ENCODE results near the gene SLC39A12.

SLC39A12 gene

DNA sequence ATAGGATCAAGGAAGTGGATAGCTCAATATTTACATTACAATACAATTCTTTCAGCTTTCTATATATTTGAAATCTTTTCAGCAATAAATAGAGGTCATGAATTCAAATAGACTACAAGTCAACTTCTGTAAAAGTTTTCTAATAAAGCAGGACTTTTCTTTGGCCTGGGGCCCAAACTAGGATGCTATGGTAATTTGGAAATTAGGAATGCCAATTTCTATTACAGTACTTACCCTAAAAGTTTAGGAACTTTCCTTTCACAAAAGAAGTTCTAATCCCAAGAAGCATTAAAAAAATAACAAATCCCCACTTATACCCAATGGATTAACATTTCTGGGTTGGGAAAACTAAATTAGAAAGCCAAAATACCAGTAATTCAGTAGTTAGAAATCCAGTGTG, 40.5 kb downstream of the SLC39A12 start:
- no peak for TF ChIP-seq YY1 (IDR thresholded peaks at IDR 0.05; ENCODE audit: low read depth)

GRCh38 chr10:17993361-17993760, 41.6 kb downstream of the SLC39A12 start:
- TF ChIP-seq YY1 (IDR thresholded peaks at IDR 0.05; ENCODE audit: low read depth) (no peak), NFIC (IDR thresholded peaks at IDR 0.05) (no peak)

DNA sequence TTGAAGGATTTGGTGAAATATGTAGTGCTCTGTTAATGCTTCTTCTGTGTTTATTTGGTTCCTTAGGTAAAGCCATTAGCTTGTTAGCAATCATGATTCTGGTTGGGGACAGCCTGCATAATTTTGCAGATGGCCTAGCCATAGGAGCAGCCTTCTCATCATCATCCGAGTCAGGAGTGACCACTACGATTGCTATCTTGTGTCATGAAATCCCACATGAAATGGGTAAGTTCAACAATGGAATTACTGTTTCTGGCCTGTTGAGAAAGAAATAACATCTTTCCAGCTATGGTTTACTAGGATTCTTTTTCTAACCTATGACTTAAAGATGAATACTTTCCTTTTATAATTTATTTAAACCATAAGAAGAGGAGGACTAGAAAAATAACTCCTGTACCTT, 48.9 kb downstream of the SLC39A12 start:
- no peak for TF ChIP-seq EGR1 (IDR thresholded peaks at IDR 0.05)
- TF ChIP-seq FOXM1 (IDR thresholded peaks at IDR 0.05; ENCODE audit: borderline replicate concordance, low read depth): no peak
- no peak for TF ChIP-seq CEBPB (IDR thresholded peaks at IDR 0.05)
- no peak for TF ChIP-seq CREB1 (IDR thresholded peaks at IDR 0.05; ENCODE audit: low read depth)
- TF ChIP-seq REST (IDR thresholded peaks at IDR 0.05; ENCODE audit: low read depth): no peak
- no peak for TF ChIP-seq TEAD4 (IDR thresholded peaks at IDR 0.05)
- no peak for TF ChIP-seq RAD21 (IDR thresholded peaks at IDR 0.05; ENCODE audit: low read depth)
- TF ChIP-seq TAF1 (IDR thresholded peaks at IDR 0.05; ENCODE audit: low read depth): no peak
- TF ChIP-seq NFIC (IDR thresholded peaks at IDR 0.05): no peak
- TF ChIP-seq EP300 (IDR thresholded peaks at IDR 0.05; ENCODE audit: borderline replicate concordance): no peak
- TF ChIP-seq, protein P1, sequence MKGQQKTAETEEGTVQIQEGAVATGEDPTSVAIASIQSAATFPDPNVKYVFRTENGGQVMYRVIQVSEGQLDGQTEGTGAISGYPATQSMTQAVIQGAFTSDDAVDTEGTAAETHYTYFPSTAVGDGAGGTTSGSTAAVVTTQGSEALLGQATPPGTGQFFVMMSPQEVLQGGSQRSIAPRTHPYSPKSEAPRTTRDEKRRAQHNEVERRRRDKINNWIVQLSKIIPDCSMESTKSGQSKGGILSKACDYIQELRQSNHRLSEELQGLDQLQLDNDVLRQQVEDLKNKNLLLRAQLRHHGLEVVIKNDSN (IDR thresholded peaks at IDR 0.05): no peak
- TF ChIP-seq YY1 (IDR thresholded peaks at IDR 0.05; ENCODE audit: low read depth): no peak
- no peak for TF ChIP-seq TCF12 (IDR thresholded peaks at IDR 0.05; ENCODE audit: low read depth)
- TF ChIP-seq MAX (IDR thresholded peaks at IDR 0.05): no peak
- no peak for TF ChIP-seq ZBTB7A (IDR thresholded peaks at IDR 0.05; ENCODE audit: low read depth)

- TF ChIP-seq YY1 (IDR thresholded peaks at IDR 0.05; ENCODE audit: low read depth): no peak
- TF ChIP-seq, protein P1 (IDR thresholded peaks at IDR 0.05): no peak
- TF ChIP-seq CEBPB (IDR thresholded peaks at IDR 0.05): no peak
- no peak for TF ChIP-seq CREB1 (IDR thresholded peaks at IDR 0.05; ENCODE audit: low read depth)
- TF ChIP-seq TEAD4 (IDR thresholded peaks at IDR 0.05): no peak
- TF ChIP-seq EGR1 (IDR thresholded peaks at IDR 0.05): no peak
- TF ChIP-seq RAD21 (IDR thresholded peaks at IDR 0.05; ENCODE audit: low read depth): no peak
- no peak for TF ChIP-seq FOXM1 (IDR thresholded peaks at IDR 0.05; ENCODE audit: borderline replicate concordance, low read depth)
- no peak for TF ChIP-seq REST (IDR thresholded peaks at IDR 0.05; ENCODE audit: low read depth)
- TF ChIP-seq TCF12 (IDR thresholded peaks at IDR 0.05; ENCODE audit: low read depth): no peak
- TF ChIP-seq NFIC (IDR thresholded peaks at IDR 0.05): no peak
- TF ChIP-seq EP300 (IDR thresholded peaks at IDR 0.05; ENCODE audit: borderline replicate concordance): no peak
- no peak for TF ChIP-seq TAF1 (IDR thresholded peaks at IDR 0.05; ENCODE audit: low read depth)
Measured at GRCh38 chr10:18005445-18005780, 53.7 kb downstream of the SLC39A12 start.

DNA sequence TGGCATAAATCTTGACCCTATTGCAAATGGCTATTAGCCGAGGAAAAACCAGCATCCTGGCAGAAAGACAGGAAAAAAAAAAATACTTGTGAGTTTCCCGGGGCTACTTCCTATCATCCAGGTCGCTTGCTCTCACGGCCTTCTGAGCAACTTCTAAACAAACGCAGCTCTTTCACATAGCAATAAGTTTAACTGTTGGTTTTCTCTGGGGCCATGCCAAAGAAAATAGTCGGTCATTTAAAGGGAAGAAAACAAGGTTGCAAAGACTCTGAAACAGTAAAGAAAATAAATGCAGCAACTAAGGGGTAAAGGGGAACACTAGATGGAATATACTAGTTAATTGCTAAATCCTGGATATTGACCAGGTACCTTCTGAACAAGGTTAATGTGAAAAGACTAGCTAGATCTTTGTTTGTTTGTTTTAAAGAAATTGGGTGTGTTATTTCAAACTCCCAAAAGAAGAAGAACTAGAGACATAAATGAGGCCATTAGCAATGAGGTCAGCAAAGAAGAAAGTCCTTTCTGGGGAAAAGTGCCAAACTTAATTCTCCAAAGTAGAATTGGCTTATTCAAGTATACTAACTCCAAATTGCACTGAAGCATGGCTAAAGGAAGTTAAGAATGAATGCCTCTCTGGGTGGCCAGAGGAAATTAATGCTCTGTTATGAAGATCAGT, 54.2 kb downstream of the SLC39A12 start:
- TF ChIP-seq NFIC (IDR thresholded peaks at IDR 0.05): no peak
- TF ChIP-seq EGR1 (IDR thresholded peaks at IDR 0.05): no peak
- TF ChIP-seq YY1 (IDR thresholded peaks at IDR 0.05; ENCODE audit: low read depth): no peak
- TF ChIP-seq TCF12 (IDR thresholded peaks at IDR 0.05; ENCODE audit: low read depth): no peak
- no peak for TF ChIP-seq ZBTB7A (IDR thresholded peaks at IDR 0.05; ENCODE audit: low read depth)
- TF ChIP-seq TAF1 (IDR thresholded peaks at IDR 0.05; ENCODE audit: low read depth): no peak

- TF ChIP-seq CREB1 (IDR thresholded peaks at IDR 0.05; ENCODE audit: low read depth) (no peak), MAX (IDR thresholded peaks at IDR 0.05) (no peak), RAD21 (IDR thresholded peaks at IDR 0.05; ENCODE audit: low read depth) (no peak), TEAD4 (IDR thresholded peaks at IDR 0.05) (no peak), YY1 (IDR thresholded peaks at IDR 0.05; ENCODE audit: low read depth) (no peak), EP300 (IDR thresholded peaks at IDR 0.05; ENCODE audit: borderline replicate concordance) (no peak), FOXM1 (IDR thresholded peaks at IDR 0.05; ENCODE audit: borderline replicate concordance, low read depth) (no peak), ZBTB7A (IDR thresholded peaks at IDR 0.05; ENCODE audit: low read depth) (no peak), TAF1 (IDR thresholded peaks at IDR 0.05; ENCODE audit: low read depth) (no peak), TCF12 (IDR thresholded peaks at IDR 0.05; ENCODE audit: low read depth) (no peak), NFIC (IDR thresholded peaks at IDR 0.05) (no peak), REST (IDR thresholded peaks at IDR 0.05; ENCODE audit: low read depth) (no peak), CEBPB (IDR thresholded peaks at IDR 0.05) (no peak), EGR1 (IDR thresholded peaks at IDR 0.05) (no peak)
- TF ChIP-seq, protein P1 (IDR thresholded peaks at IDR 0.05): no peak
Measured at GRCh38 chr10:18008986-18009385, 57.3 kb downstream of the SLC39A12 start.
